KMS-11 (cell line): ENCODE measurements around the gene WDR36.

ENCODE experiments used
- H2AFZ ChIP-seq: fragments of 200-600 bp; sonication (generic); 2 replicates; pipeline ENCODE4 v1.6.1; 2016; ENCODE audit warnings: antibody characterized with exemption, mixed run types, low read depth
- H3K27ac ChIP-seq: fragments of 200-600 bp; sonication (generic); 2 replicates; pipeline ENCODE4 v1.6.1; 2016; ENCODE audit warnings: mild to moderate bottlenecking, mixed run types
- H3K27me3 ChIP-seq: fragments of 200-600 bp; sonication (generic); 2 replicates; pipeline ENCODE4 v1.6.1; 2017; ENCODE audit warnings: mild to moderate bottlenecking, low read depth, mixed run types, moderate library complexity; ENCODE audit not compliant: insufficient read depth
- H3K36me3 ChIP-seq: fragments of 200-600 bp; sonication (generic); 2 replicates; pipeline ENCODE4 v1.6.1; 2017; ENCODE audit warnings: mild to moderate bottlenecking, mixed run types; ENCODE audit not compliant: insufficient read depth
- H3K4me1 ChIP-seq: fragments of 200-600 bp; sonication (generic); 2 replicates; pipeline ENCODE4 v1.6.1; 2016; ENCODE audit warnings: mild to moderate bottlenecking, low read depth, mixed run types; ENCODE audit not compliant: poor library complexity, severe bottlenecking
- H3K4me2 ChIP-seq: fragments of 200-600 bp; sonication (generic); 2 replicates; pipeline ENCODE4 v1.7.0; 2016; ENCODE audit warnings: mild to moderate bottlenecking, mixed run types
- H3K4me3 ChIP-seq: fragments of 200-600 bp; sonication (generic); IDR thresholded peaks from 2 replicates; pipeline ENCODE4 v1.6.1; 2017; ENCODE audit warnings: low read depth, low read length, mixed read lengths; ENCODE audit not compliant: insufficient read depth
- H3K79me2 ChIP-seq: fragments of 200-600 bp; sonication (generic); 2 replicates; pipeline ENCODE4 v1.6.1; 2016; ENCODE audit warnings: low read depth, mixed run types; ENCODE audit not compliant: insufficient read depth
- H3K9ac ChIP-seq: fragments of 200-600 bp; sonication (generic); 2 replicates; pipeline ENCODE4 v1.6.1; 2016; ENCODE audit warnings: mild to moderate bottlenecking, mixed run types
- H4K20me1 ChIP-seq: fragments of 200-600 bp; sonication (generic); 2 replicates; pipeline ENCODE4 v1.6.1; 2016; ENCODE audit warnings: mild to moderate bottlenecking, mixed run types; ENCODE audit not compliant: insufficient read depth
- TF ChIP-seq, protein P1 (sequence below): fragments of 200-600 bp; sonication (generic); conservative IDR thresholded peaks from 2 replicates; pipeline ENCODE4 v1.6.1; 2017; ENCODE audit warnings: low read depth, mild to moderate bottlenecking, antibody characterized with exemption, low read length, moderate library complexity, mixed read lengths

WDR36 gene

DNA sequence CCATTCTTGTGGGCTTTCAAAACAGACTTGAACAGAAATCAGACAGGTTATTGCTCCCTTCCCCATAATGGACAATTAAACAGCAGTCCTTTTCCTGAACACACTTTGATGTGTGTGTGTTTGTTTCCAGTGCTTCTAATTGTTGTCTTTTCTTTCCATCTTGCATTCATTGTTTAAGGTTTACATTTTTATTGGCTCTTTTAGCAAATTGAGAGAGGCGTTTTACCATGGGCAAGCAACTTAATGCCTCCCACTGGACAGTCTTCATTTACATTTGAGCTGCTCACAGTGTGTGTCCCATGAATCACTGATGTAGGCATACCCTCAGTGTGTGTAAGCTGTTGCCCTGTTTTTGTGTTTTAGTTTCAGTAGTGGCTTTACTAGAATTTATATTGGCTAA, 25.0 kb downstream of the WDR36 start:
- Histone ChIP-seq H3K27me3 (no peaks in the 10 kb centered on the region), H2AFZ (no peak overlapping the region), H3K27ac (no peak overlapping the region), H4K20me1 (no peaks in the 10 kb centered on the region), H3K9ac (no peak overlapping the region), H3K79me2 (no peaks in the 10 kb centered on the region), H3K4me1 (peaks cover 8% of the 10 kb centered on the region), H3K4me3 (no peak overlapping the region), H3K4me2 (no peak overlapping the region), H3K36me3 (peaks cover 14% of the 10 kb centered on the region; the same call in 1 of the 2 replicates)
- TF ChIP-seq, protein P1, sequence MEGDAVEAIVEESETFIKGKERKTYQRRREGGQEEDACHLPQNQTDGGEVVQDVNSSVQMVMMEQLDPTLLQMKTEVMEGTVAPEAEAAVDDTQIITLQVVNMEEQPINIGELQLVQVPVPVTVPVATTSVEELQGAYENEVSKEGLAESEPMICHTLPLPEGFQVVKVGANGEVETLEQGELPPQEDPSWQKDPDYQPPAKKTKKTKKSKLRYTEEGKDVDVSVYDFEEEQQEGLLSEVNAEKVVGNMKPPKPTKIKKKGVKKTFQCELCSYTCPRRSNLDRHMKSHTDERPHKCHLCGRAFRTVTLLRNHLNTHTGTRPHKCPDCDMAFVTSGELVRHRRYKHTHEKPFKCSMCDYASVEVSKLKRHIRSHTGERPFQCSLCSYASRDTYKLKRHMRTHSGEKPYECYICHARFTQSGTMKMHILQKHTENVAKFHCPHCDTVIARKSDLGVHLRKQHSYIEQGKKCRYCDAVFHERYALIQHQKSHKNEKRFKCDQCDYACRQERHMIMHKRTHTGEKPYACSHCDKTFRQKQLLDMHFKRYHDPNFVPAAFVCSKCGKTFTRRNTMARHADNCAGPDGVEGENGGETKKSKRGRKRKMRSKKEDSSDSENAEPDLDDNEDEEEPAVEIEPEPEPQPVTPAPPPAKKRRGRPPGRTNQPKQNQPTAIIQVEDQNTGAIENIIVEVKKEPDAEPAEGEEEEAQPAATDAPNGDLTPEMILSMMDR: no peak

GRCh38 chr5:111119221-111119620, 27.1 kb downstream of the WDR36 start:
- Histone ChIP-seq H3K4me3 (no peak overlapping the region), H3K27ac (no peak overlapping the region), H3K79me2 (no peaks in the 10 kb centered on the region), H4K20me1 (no peaks in the 10 kb centered on the region), H3K27me3 (no peaks in the 10 kb centered on the region), H3K4me2 (no peak overlapping the region), H2AFZ (no peak overlapping the region), H3K36me3 (peaks cover 15% of the 10 kb centered on the region), H3K9ac (no peak overlapping the region), H3K4me1 (peaks cover 8% of the 10 kb centered on the region)
- TF ChIP-seq, protein P1: no peak

DNA sequence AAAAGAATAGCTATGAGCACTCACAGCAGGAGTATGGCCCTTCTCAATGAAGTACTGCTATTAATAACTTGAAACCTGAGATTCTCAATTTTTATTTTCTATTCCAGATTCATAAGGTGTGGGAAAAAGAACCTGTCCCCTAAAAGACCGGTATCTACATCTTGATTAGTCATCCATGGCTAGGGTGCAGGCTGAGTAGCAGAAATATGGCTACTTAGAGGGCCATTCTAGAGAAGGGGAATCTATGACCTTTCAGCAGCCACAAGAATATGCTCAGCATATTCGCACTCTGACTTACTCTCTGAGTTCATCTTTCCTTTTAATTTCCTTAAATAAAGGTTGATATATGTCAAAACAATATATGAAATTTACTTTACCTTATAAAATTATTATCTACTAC, 27.7 kb downstream of the WDR36 start:
- H3K4me3 ChIP-seq: no peak overlapping the region
- H3K36me3 ChIP-seq: peaks cover 17% of the 10 kb centered on the region
- no peaks in the 10 kb centered on the region for H3K27me3 ChIP-seq
- H3K79me2 ChIP-seq: no peaks in the 10 kb centered on the region
- no peak overlapping the region for H3K27ac ChIP-seq
- TF ChIP-seq, protein P1: no peak
- H3K4me1 ChIP-seq: peaks cover 8% of the 10 kb centered on the region
- no peak overlapping the region for H3K9ac ChIP-seq
- H3K4me2 ChIP-seq: no peak overlapping the region
- no peak overlapping the region for H2AFZ ChIP-seq
- H4K20me1 ChIP-seq: no peaks in the 10 kb centered on the region

DNA sequence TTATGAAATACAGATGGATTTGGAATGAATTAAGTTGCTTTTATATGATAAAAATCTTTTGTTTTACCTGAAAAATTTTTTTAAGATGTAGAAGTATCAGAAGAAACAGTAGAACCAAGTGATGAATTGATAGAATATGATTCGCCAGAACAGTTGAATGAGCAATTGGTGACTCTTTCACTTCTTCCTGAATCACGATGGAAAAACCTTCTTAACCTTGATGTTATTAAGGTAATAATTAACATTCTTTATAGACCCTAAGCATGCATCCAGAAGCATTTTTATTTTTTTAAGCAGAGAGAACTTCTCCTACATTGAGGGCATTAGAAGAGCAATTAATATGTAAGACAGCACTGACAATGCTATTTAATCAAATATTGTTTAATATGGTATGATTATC, 28.8 kb downstream of the WDR36 start:
- Histone ChIP-seq H3K4me2 (no peak overlapping the region), H2AFZ (no peak overlapping the region), H3K9ac (no peak overlapping the region), H3K36me3 (peaks cover 17% of the 10 kb centered on the region), H3K4me3 (no peak overlapping the region), H4K20me1 (no peaks in the 10 kb centered on the region), H3K27me3 (no peaks in the 10 kb centered on the region), H3K79me2 (no peaks in the 10 kb centered on the region), H3K27ac (no peak overlapping the region), H3K4me1 (peaks cover 7% of the 10 kb centered on the region)
- TF ChIP-seq, protein P1: no peak
